LHCN-M2 (cell line): ENCODE measurements around the gene CAPN9. TPM values are rescaled to one million over a fixed set of nuclear protein-coding genes. Genes with fewer than 3 reads are reported as not detected.

ENCODE experiments used
- DNase-seq: peaks from one replicate; pipeline ENCODE4 v3.0.0-alpha.2; 2012; ENCODE audit warnings: low read depth
- total RNA-seq: library from RNA; depleted of rRNA; stranded (reverse); fragments of >200 nt; gene quantifications from 2 replicates; pipeline ENCODE4 v1.2.3, GENCODE V29; 2014

CAPN9 gene
- total RNA-seq, 1 experiment from 2014 or later: not detected

- no peak for DNase-seq
Measured at GRCh38 chr1:230821346-230821745, 74.2 kb downstream of the CAPN9 start.

- no peak for DNase-seq
Measured at GRCh38 chr1:230822092-230822581, 74.9 kb downstream of the CAPN9 start.

- DNase-seq: no peak
Measured at GRCh38 chr1:230823426-230823825, 76.2 kb downstream of the CAPN9 start.

GRCh38 chr1:230823931-230824381, 76.8 kb downstream of the CAPN9 start:
- DNase-seq: no peak

- DNase-seq: peak; percentile 41
Measured at GRCh38 chr1:230824551-230824918, 77.3 kb downstream of the CAPN9 start.

GRCh38 chr1:230824919-230825721, 77.9 kb downstream of the CAPN9 start:
- peak; percentile 87 for DNase-seq

GRCh38 chr1:230825761-230826160, 78.6 kb downstream of the CAPN9 start:
- peak; percentile 49 for DNase-seq

GRCh38 chr1:230826166-230826875, 79.1 kb downstream of the CAPN9 start:
- peak; percentile 65 for DNase-seq

GRCh38 chr1:230827081-230827681, 80.0 kb downstream of the CAPN9 start:
- peak; percentile 83 for DNase-seq

- no peak for DNase-seq
Measured at GRCh38 chr1:230827801-230828200, 80.6 kb downstream of the CAPN9 start.

- no peak for DNase-seq
Measured at GRCh38 chr1:230828421-230828820, 81.2 kb downstream of the CAPN9 start.

- DNase-seq: no peak
Measured at GRCh38 chr1:230831771-230832170, 84.6 kb downstream of the CAPN9 start.

- DNase-seq: peak; percentile 24
Measured at GRCh38 chr1:230832476-230832875, 85.3 kb downstream of the CAPN9 start.

GRCh38 chr1:230833511-230833910, 86.3 kb downstream of the CAPN9 start:
- no peak for DNase-seq

GRCh38 chr1:230834292-230834691, 87.1 kb downstream of the CAPN9 start:
- no peak for DNase-seq

- no peak for DNase-seq
Measured at GRCh38 chr1:230836347-230836746, 89.2 kb downstream of the CAPN9 start.

GRCh38 chr1:230836793-230837192, 89.6 kb downstream of the CAPN9 start:
- no peak for DNase-seq

GRCh38 chr1:230839173-230839572, 92.0 kb downstream of the CAPN9 start:
- no peak for DNase-seq

GRCh38 chr1:230842801-230843200, 95.6 kb downstream of the CAPN9 start:
- no peak for DNase-seq

- no peak for DNase-seq
Measured at GRCh38 chr1:230843503-230844309, 96.5 kb downstream of the CAPN9 start.

- DNase-seq: no peak
Measured at GRCh38 chr1:230844561-230844960, 97.4 kb downstream of the CAPN9 start.
